Measurements from ENCODE around the gene PPP1R1C. TPM values are rescaled to one million over a fixed set of nuclear protein-coding genes. Genes with fewer than 3 reads are reported as not detected.

PPP1R1C gene
- total RNA-seq, 3 donors from 2014 or later (not counting 1 experiment from before 2014, with no cell fraction given), result not detected

DNA sequence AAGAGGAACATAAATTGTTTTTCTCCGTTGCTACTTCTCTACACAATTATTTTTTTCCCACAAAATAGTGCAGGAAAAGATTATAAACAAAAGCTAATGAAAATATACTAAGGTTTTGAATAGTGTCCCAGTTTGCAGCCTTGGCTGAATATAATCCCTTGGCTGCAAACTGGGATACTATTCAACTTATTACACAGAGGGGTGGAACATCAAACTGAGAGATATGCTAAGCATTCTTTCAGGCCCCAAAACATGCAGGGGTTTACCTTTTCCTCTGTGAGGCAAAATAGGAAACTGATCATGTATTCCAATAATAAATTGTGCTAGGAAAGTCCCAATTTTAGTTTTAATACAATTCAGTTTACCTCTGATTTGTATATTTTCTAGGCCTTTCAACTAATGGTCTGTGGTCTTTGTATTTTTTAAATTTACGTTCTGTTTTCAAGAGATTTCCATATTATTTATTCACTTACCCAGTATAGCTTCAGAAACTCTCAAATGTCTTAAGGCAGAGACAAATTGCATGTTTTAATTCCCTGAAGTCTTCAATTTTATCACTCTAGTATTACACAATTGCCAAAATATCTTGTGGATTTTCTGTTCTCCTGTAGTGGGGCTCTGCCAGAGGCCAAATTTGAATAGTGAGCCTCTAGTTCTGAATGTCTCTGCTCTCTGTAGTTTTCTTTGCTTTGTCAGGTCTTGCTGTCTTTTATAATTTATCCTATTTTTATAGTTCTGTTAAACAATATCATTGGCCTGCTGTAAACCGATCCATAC lies 63.9 kb downstream of the PPP1R1C start:
- Mint-ChIP-seq H3K4me3 (no peak overlapping the region), H3K27me3 (ENCODE audit: low read depth in 2 of 2) (no peaks in the 10 kb centered on the region), H3K36me3 (no peaks in the 10 kb centered on the region), H3K9me3 (peaks cover 3% of the 10 kb centered on the region in 2 donors), H3K4me1 (no peaks in the 10 kb centered on the region), H3K27ac (no peak overlapping the region)
- TF ChIP-seq, protein P1, sequence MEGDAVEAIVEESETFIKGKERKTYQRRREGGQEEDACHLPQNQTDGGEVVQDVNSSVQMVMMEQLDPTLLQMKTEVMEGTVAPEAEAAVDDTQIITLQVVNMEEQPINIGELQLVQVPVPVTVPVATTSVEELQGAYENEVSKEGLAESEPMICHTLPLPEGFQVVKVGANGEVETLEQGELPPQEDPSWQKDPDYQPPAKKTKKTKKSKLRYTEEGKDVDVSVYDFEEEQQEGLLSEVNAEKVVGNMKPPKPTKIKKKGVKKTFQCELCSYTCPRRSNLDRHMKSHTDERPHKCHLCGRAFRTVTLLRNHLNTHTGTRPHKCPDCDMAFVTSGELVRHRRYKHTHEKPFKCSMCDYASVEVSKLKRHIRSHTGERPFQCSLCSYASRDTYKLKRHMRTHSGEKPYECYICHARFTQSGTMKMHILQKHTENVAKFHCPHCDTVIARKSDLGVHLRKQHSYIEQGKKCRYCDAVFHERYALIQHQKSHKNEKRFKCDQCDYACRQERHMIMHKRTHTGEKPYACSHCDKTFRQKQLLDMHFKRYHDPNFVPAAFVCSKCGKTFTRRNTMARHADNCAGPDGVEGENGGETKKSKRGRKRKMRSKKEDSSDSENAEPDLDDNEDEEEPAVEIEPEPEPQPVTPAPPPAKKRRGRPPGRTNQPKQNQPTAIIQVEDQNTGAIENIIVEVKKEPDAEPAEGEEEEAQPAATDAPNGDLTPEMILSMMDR (IDR thresholded peaks at IDR 0.05), result no peak
- Histone ChIP-seq H3K4me3 (ENCODE audit: low read length) (no peak overlapping the region), H3K36me3 (ENCODE audit: control insufficient read depth, insufficient read depth, low read length) (no peaks in the 10 kb centered on the region), H3K4me1 (ENCODE audit: control insufficient read depth, insufficient read depth, low read length) (no peaks in the 10 kb centered on the region), H3K9me3 (ENCODE audit: control insufficient read depth, insufficient read depth, low read length) (no peaks in the 10 kb centered on the region), H3K27me3 (ENCODE audit: control insufficient read depth, insufficient read depth, low read length) (no peaks in the 10 kb centered on the region), H3K27ac (ENCODE audit: low read length) (no peak overlapping the region)
- ATAC-seq, result no peak
- WGBS (ENCODE audit: insufficient coverage), result 100% methylated on average over 1 of the region's 3 CpGs
- intact Hi-C loops (cut with micrococcal nuclease), result no loop called here
- no peak for DNase-seq

DNA sequence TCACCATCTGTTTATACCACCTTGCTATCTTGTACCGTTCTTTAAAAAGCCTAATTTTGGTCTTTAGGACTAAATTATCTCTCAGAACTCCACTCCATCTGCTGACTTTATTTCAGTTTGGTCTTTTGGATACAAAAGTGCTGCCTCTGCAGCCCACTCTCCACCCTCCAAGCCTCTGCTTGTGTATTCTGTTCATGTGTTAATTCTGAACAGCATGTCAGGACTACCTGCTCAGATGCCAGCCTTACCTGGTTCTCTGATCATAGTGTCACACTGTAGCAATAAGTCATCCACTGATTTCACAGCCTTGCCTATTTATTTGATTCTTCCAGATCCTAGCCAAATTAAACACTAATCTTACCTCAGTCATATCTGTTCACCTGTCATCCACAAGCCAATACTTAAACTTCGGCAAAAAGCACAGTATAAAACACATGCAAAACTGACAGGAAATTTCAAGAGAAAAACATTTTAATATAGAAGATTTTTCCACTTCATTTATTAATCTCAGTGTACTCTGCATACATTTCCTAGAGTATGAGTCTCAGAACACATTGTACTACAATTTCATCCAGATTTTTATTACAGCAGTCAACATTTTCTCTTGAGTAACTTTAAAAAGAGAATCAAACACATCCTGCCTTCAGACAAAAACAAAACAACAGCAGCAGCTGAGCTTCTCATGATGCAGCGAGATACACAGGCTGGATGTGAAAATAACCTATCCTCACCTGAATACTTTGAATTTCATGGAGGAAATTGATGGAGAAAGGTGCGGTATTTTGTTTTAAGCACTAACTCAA lies 64.9 kb downstream of the PPP1R1C start:
- no peak for ATAC-seq
- Mint-ChIP-seq H3K9me3 (peaks cover 3% of the 10 kb centered on the region in 2 donors), H3K4me3 (no peak overlapping the region), H3K36me3 (peaks cover 3% of the 10 kb centered on the region), H3K4me1 (no peaks in the 10 kb centered on the region), H3K27me3 (ENCODE audit: low read depth in 2 of 2) (peaks cover 0 to 5% of the 10 kb centered on the region in 2 donors), H3K27ac (no peak overlapping the region)
- TF ChIP-seq, protein P1 (IDR thresholded peaks at IDR 0.05), result no peak
- 56% methylated on average over 2 of the region's 4 CpGs for WGBS (ENCODE audit: insufficient coverage)
- Histone ChIP-seq H3K27ac (ENCODE audit: low read length) (no peak overlapping the region), H3K9me3 (ENCODE audit: control insufficient read depth, insufficient read depth, low read length) (no peaks in the 10 kb centered on the region), H3K4me3 (ENCODE audit: low read length) (no peak overlapping the region), H3K36me3 (ENCODE audit: control insufficient read depth, insufficient read depth, low read length) (no peaks in the 10 kb centered on the region), H3K4me1 (ENCODE audit: control insufficient read depth, insufficient read depth, low read length) (no peaks in the 10 kb centered on the region), H3K27me3 (ENCODE audit: control insufficient read depth, insufficient read depth, low read length) (no peaks in the 10 kb centered on the region)
- intact Hi-C loops (cut with micrococcal nuclease), result no loop called here
- DNase-seq, result no peak

DNA sequence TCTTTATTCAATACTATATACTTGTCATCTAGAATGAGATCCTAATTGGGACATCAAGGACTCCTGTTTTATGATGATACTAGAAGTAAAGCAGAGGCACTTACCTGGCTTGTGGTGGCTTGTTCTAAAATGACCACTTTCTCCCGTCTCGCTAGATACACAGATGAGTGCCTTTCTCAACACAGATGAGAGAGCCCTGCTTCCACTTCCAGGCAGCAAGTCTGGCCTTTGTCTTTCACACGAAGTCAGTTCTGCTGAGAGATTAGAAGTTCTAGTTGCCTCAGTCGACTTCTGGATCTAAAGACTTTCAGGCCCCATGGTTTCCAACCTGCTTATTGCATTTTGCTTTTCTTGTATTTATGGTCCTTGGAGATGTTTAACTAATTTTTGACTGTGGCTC lies 70.3 kb downstream of the PPP1R1C start:
- H3K9me3 ChIP-seq (ENCODE audit: control insufficient read depth, insufficient read depth, low read length), result no peaks in the 10 kb centered on the region
- peaks cover 5% of the 10 kb centered on the region for H3K36me3 Mint-ChIP-seq
- H3K4me3 ChIP-seq (ENCODE audit: low read length), result no peak overlapping the region
- H3K27me3 Mint-ChIP-seq (ENCODE audit: low read depth in 2 of 2), result peaks cover 5 to 26% of the 10 kb centered on the region in 2 donors
- H3K36me3 ChIP-seq (ENCODE audit: control insufficient read depth, insufficient read depth, low read length), result no peaks in the 10 kb centered on the region
- H3K27ac ChIP-seq (ENCODE audit: low read length), result no peak overlapping the region
- H3K27me3 ChIP-seq (ENCODE audit: control insufficient read depth, insufficient read depth, low read length), result no peaks in the 10 kb centered on the region
- H3K4me1 ChIP-seq (ENCODE audit: control insufficient read depth, insufficient read depth, low read length), result no peaks in the 10 kb centered on the region
- TF ChIP-seq, protein P1 (IDR thresholded peaks at IDR 0.05), result no peak
- H3K27ac Mint-ChIP-seq, result no peak overlapping the region
- H3K4me1 Mint-ChIP-seq, result no peaks in the 10 kb centered on the region
- ATAC-seq (no peak), DNase-seq (no peak)
- 82% methylated on average over 4 of the region's 4 CpGs for WGBS (ENCODE audit: insufficient coverage)
- H3K9me3 Mint-ChIP-seq, result peaks cover 0 to 2% of the 10 kb centered on the region in 2 donors
- H3K4me3 Mint-ChIP-seq, result no peak overlapping the region
- intact Hi-C loops (cut with micrococcal nuclease), result no loop called here

Data from natural killer cell (primary cell).